Neutrophil (primary cell): ENCODE data around the gene FGF8.

Experiments
- H3K27ac ChIP-seq: fragments of 200-600 bp; sonication (generic); 2 replicates; pipeline ENCODE4 v1.5.1; 2016; ENCODE audit warnings: mild to moderate bottlenecking, moderate library complexity
- H3K27me3 ChIP-seq: fragments of 200-600 bp; sonication (generic); 2 replicates; pipeline ENCODE4 v1.6.0; 2016; ENCODE audit warnings: mild to moderate bottlenecking
- H3K36me3 ChIP-seq: fragments of 200-600 bp; sonication (generic); 2 replicates; pipeline ENCODE4 v1.5.1; 2017
- H3K4me1 ChIP-seq, 2 experiments: fragments of 200-600 bp in 1 of 2; sonication (generic) in 1 of 2; 1 replicate in 1 of 2; 2 replicates in 1 of 2; pipeline versions ENCODE4 v1.5.1 to v1.6.1; 2013 to 2016; ENCODE audit warnings: low read depth in 1 of 2, low read length in 1 of 2, mild to moderate bottlenecking in 1 of 2, moderate library complexity in 1 of 2; ENCODE audit not compliant: control insufficient read depth in 1 of 2, insufficient read depth in 1 of 2
- H3K4me3 ChIP-seq, 2 experiments: fragments of 200-600 bp in 1 of 2; sonication (generic) in 1 of 2; 1 replicate in 1 of 2; 2 replicates in 1 of 2; pipeline ENCODE4 v1.5.1; 2013 to 2016; ENCODE audit warnings: low read depth in 1 of 2, low read length in 1 of 2, mild to moderate bottlenecking in 1 of 2, moderate library complexity in 1 of 2
- H3K9me3 ChIP-seq: fragments of 200-600 bp; sonication (generic); 2 replicates; pipeline ENCODE4 v1.5.1; 2016
- CTCF ChIP-seq: fragments of 200-600 bp; sonication (generic); IDR thresholded peaks from 2 replicates; pipeline ENCODE4 v1.5.1; 2016; ENCODE audit warnings: antibody characterized with exemption

Gene FGF8

GRCh38 chr10:101766753-101767599 lies 8.9 kb downstream of the FGF8 start:
- no peak for TF ChIP-seq CTCF
- Histone ChIP-seq H3K4me3 (no peak overlapping the region), H3K27me3 (peaks cover 97% of the 10 kb centered on the region), H3K4me1 (no peaks in the 10 kb centered on the region), H3K9me3 (no peaks in the 10 kb centered on the region), H3K36me3 (no peaks in the 10 kb centered on the region), H3K27ac (no peak overlapping the region)

- Histone ChIP-seq H3K4me1 (no peaks in the 10 kb centered on the region), H3K9me3 (no peaks in the 10 kb centered on the region), H3K36me3 (no peaks in the 10 kb centered on the region), H3K4me3 (no peak overlapping the region), H3K27ac (no peak overlapping the region), H3K27me3 (peaks cover 97% of the 10 kb centered on the region)
- no peak for TF ChIP-seq CTCF
Measured at GRCh38 chr10:101766306-101766705, 9.6 kb downstream of the FGF8 start.

- TF ChIP-seq CTCF, result no peak
- no peaks in the 10 kb centered on the region for H3K9me3 ChIP-seq
Measured at GRCh38 chr10:101763141-101763846, 12.6 kb downstream of the FGF8 start.

GRCh38 chr10:101762736-101763135 lies 13.2 kb downstream of the FGF8 start:
- H3K4me3 ChIP-seq, result no peak overlapping the region
- peaks cover 93% of the 10 kb centered on the region for H3K27me3 ChIP-seq
- H3K9me3 ChIP-seq, result no peaks in the 10 kb centered on the region
- no peaks in the 10 kb centered on the region for H3K4me1 ChIP-seq
- no peaks in the 10 kb centered on the region for H3K36me3 ChIP-seq
- no peak overlapping the region for H3K27ac ChIP-seq
- TF ChIP-seq CTCF, result no peak

More at GRCh38 chr10:101763141-101763846, 12.6 kb downstream of the FGF8 start:
- Histone ChIP-seq H3K4me3 (no peak overlapping the region), H3K27me3 (peaks cover 94% of the 10 kb centered on the region), H3K27ac (no peak overlapping the region), H3K4me1 (no peaks in the 10 kb centered on the region), H3K36me3 (no peaks in the 10 kb centered on the region)

GRCh38 chr10:101761226-101761625 lies 14.7 kb downstream of the FGF8 start:
- H3K4me1 ChIP-seq, result no peaks in the 10 kb centered on the region
- H3K36me3 ChIP-seq, result no peaks in the 10 kb centered on the region
- H3K27ac ChIP-seq, result no peak overlapping the region
- H3K4me3 ChIP-seq, result no peak overlapping the region
- H3K9me3 ChIP-seq, result no peaks in the 10 kb centered on the region
- H3K27me3 ChIP-seq, result peaks cover 91% of the 10 kb centered on the region
- no peak for TF ChIP-seq CTCF
